GM10266 (cell line): Measurements from ENCODE around the gene RASSF5.

Experiments used
- DNase-seq: peaks from one replicate; pipeline ENCODE4 v3.0.0; 2012; ENCODE audit errors: extremely low spot score
- TF ChIP-seq, protein P1 (sequence below): IDR thresholded peaks from 2 replicates; pipeline ENCODE4 v1.5.1; 2012; ENCODE audit warnings: mild to moderate bottlenecking, low read depth; ENCODE audit not compliant: control insufficient read depth, insufficient read depth; ENCODE audit errors: missing control alignments

RASSF5 gene

DNA sequence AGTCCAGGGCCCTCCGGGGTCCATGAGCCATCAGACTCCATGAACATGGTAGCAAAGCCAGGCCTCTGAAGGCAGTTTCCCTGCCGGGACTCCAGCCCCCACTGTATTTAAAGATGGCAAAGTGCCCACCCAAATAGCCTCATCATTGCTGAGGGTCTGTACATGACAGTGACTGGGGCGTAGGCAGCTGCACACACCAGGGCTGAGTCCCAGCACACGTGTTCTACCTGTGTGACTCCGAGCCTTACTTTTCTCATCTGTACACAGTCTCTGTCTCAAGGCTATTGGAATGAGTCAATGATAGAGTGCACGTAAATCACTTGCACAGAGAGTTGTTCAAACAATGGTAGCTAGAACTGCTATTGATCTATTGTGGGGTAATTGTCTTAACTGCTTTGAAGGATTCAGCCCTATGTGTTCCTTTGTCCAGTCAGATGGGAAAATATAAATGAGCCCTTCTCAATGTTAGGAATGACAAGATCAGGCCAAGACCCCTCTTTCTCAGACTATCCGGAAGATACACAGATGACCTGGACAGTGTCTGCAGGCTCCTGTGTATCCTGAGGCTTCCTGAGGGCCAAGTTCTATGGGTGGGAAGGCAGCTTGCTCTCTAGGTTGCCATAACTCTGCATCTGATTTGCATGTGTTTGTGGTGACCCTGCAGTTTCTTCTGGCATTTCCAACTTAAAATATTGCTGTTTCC lies 48.9 kb downstream of the RASSF5 start:
- TF ChIP-seq, protein P1, sequence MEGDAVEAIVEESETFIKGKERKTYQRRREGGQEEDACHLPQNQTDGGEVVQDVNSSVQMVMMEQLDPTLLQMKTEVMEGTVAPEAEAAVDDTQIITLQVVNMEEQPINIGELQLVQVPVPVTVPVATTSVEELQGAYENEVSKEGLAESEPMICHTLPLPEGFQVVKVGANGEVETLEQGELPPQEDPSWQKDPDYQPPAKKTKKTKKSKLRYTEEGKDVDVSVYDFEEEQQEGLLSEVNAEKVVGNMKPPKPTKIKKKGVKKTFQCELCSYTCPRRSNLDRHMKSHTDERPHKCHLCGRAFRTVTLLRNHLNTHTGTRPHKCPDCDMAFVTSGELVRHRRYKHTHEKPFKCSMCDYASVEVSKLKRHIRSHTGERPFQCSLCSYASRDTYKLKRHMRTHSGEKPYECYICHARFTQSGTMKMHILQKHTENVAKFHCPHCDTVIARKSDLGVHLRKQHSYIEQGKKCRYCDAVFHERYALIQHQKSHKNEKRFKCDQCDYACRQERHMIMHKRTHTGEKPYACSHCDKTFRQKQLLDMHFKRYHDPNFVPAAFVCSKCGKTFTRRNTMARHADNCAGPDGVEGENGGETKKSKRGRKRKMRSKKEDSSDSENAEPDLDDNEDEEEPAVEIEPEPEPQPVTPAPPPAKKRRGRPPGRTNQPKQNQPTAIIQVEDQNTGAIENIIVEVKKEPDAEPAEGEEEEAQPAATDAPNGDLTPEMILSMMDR, result no peak
- DNase-seq, result peak; percentile 47

GRCh38 chr1:206556750-206557635 lies 49.7 kb downstream of the RASSF5 start:
- TF ChIP-seq, protein P1, result no peak
- peak; percentile 71 for DNase-seq

DNA sequence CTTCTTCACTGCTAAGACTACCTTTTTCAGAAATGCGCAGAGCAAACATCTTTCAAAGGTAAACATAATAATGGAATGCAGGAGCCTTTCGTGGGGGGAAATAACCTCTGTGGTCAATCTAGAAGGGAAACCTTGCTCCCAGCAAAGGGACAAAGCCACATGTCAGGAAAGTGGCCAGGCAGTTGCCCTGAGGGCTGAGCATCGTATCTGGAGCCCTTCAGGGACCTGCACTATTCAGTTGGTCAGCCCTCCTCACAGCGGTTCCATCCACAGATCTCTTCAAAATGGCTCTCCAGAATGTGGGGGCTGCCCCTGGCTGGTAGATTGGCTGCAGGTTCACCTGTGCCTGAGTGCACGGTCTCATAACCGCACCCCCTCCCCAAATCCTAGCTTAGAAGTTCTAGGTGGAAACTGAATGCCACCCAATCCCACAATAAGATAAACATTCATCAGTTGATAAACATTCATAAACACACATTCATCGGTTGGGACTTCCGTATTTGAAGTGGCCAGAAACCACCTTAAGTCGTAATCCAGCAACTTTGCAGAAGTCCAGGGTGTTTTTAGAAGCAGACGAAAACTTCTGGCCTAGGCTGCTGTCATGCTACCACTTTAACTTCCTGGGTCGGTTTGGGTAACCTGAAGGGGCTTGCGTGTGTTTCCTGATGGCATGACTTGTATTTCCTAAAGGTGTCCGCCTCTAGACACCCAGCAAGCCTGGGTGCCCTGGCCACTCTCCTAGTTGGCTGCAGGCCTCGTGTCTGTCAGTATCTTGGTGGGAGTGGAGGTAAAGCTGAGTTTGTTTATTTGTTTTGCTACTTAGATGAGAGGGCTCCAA lies 50.5 kb downstream of the RASSF5 start:
- no peak for DNase-seq
- TF ChIP-seq, protein P1, result no peak

GRCh38 chr1:206558794-206559671 lies 51.7 kb downstream of the RASSF5 start:
- TF ChIP-seq, protein P1, result no peak
- DNase-seq, result no peak

- TF ChIP-seq, protein P1, result no peak
- no peak for DNase-seq
Observed at GRCh38 chr1:206559672-206559995, 52.3 kb downstream of the RASSF5 start.

DNA sequence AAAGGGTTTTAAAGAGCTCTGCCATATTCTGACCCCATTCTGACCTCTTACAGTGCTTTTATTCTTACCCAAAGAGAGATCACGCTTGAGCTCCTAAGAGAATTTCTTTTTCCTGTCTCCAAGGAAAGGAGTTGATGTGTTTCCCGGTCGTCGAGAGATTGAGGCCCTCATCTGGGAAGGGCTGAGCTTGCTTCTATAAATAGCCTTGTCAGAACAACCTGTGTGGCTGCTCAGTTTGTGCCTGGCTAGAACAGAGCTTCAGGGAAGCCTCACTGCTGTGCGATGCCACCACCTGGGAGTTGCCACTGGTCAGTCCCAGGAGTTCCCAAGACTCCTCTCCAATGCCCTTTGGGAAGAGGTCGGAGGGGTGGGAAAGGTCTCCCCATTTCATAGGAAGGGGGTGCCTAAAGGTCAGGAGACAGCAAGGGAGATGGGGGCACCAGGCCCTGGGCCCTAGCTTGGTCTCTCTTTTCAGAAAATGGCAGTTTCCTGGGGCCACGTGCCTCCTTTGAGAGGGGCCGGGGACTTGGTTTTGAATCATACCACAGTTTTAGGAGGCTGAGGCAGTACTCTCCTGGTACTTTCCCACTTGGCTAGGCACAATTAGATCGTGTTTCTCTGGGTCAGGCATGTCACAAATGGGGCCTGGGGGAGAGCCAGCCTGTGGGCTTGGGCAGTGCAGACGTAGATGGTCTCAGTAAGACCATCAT lies 52.8 kb downstream of the RASSF5 start:
- TF ChIP-seq, protein P1, result no peak

More for the DNA sequence above, 52.8 kb downstream of the RASSF5 start:
- DNase-seq, result no peak
